Activated CD4-positive, alpha-beta memory T cell treated with anti-CD3 and anti-CD28 coated beads for 36 hours (primary cell): ENCODE data around the gene DET1. TPM values are rescaled to one million over a fixed set of nuclear protein-coding genes. Genes with fewer than 3 reads are reported as not detected.

Experiments used
- CTCF ChIA-PET: fragments of 350-600 bp; sonication (Branson Sonifier 250); formaldehyde crosslinking; loops from one replicate; lab custom pipeline; 2021; ENCODE audit warnings: antibody characterized with exemption, inconsistent platforms; lab: Charles Lee
- POLR2A ChIA-PET: fragments of 350-600 bp; sonication (Branson Sonifier 250); formaldehyde crosslinking; loops from one replicate; lab custom pipeline; 2021; ENCODE audit warnings: antibody characterized with exemption; lab: Charles Lee
- DNase-seq: peaks from one replicate; pipeline ENCODE4 v3.0.0-alpha.2; 2020
- H3K27ac Mint-ChIP-seq: one replicate; pipeline ENCODE4 v1.8.0; 2021; ENCODE audit warnings: mixed read lengths
- H3K27me3 Mint-ChIP-seq: one replicate; pipeline ENCODE4 v1.8.0; 2021; ENCODE audit warnings: mixed read lengths
- H3K36me3 Mint-ChIP-seq: one replicate; pipeline ENCODE4 v1.8.0; 2021; ENCODE audit warnings: mixed read lengths
- H3K4me1 Mint-ChIP-seq: one replicate; pipeline ENCODE4 v1.8.0; 2021; ENCODE audit warnings: low read depth, mixed read lengths
- H3K4me3 Mint-ChIP-seq: one replicate; pipeline ENCODE4 v1.8.0; 2021; ENCODE audit warnings: mild to moderate bottlenecking, mixed read lengths
- H3K9me3 Mint-ChIP-seq: one replicate; pipeline ENCODE4 v1.8.0; 2021; ENCODE audit warnings: mixed read lengths
- intact Hi-C: fragments of 100-400 bp; cut with micrococcal nuclease; formaldehyde crosslinking; loops from one replicate; pipeline ENCODE4 v1.15.1; 2023
- total RNA-seq, 2 experiments: library from RNA; stranded (reverse); gene quantifications; one replicate each; pipeline ENCODE4 v1.2.3, GENCODE V29; 2021

DET1 gene
- total RNA-seq = 1 to 10 TPM; 1.9 to 2.2 TPM

- intact Hi-C loops = loop anchor here (1.0 kb wide), 6 partner anchors 74 to 542 kb away; partner anchors contain the start of genes ABHD2, HAPLN3, MRPL46 and MRPS11
- H3K36me3 Mint-ChIP-seq = no peaks in the 10 kb centered on the region
- CTCF ChIA-PET = no interaction called here
- no peaks in the 10 kb centered on the region for H3K9me3 Mint-ChIP-seq
- H3K27me3 Mint-ChIP-seq = no peaks in the 10 kb centered on the region
- DNase-seq = peak; percentile 98
- H3K4me3 Mint-ChIP-seq = peak within 1 kb of the TSS; percentile 88
- POLR2A ChIA-PET = interaction anchor here (1.5 kb wide), 1 partner anchor 79 kb away, joined by 3 read pairs; the partner anchor contains the start of genes MRPL46 and MRPS11
- peaks cover 13% of the 10 kb centered on the region for H3K4me1 Mint-ChIP-seq
- peak within 1 kb of the TSS; percentile 89 for H3K27ac Mint-ChIP-seq
These were observed at the start of gene DET1 for GRCh38 chr15:88546248-88547129. Gene DET1 (minus strand): TSS chr15:88546681. CDS start chr15:88531705, 14,976 bp downstream.

- Mint-ChIP-seq H3K36me3 (no peaks in the 10 kb centered on the region), H3K27me3 (no peaks in the 10 kb centered on the region), H3K4me1 (no peaks in the 10 kb centered on the region), H3K4me3 (no peak overlapping the region), H3K9me3 (no peaks in the 10 kb centered on the region), H3K27ac (no peak overlapping the region)
- intact Hi-C loops = no loop called here
- ChIA-PET POLR2A (no interaction called here), CTCF (no interaction called here)
- DNase-seq = no peak
These were observed 44.9 kb upstream of the DET1 start for GRCh38 chr15:88591384-88591783.

GRCh38 chr15:88590759-88591158, 44.3 kb upstream of the DET1 start:
- Mint-ChIP-seq H3K36me3 (no peaks in the 10 kb centered on the region), H3K9me3 (no peaks in the 10 kb centered on the region), H3K27me3 (no peaks in the 10 kb centered on the region), H3K4me1 (no peaks in the 10 kb centered on the region), H3K4me3 (no peak overlapping the region), H3K27ac (no peak overlapping the region)
- intact Hi-C loops = no loop called here
- DNase-seq = no peak
- POLR2A ChIA-PET = no interaction called here
- CTCF ChIA-PET = no interaction called here

GRCh38 chr15:88586401-88587162, 40.1 kb upstream of the DET1 start:
- H3K27ac Mint-ChIP-seq = no peak overlapping the region
- DNase-seq = no peak
- intact Hi-C loops = no loop called here
- no peaks in the 10 kb centered on the region for H3K9me3 Mint-ChIP-seq
- ChIA-PET POLR2A (no interaction called here), CTCF (interaction anchor here (0.6 kb wide), 1 partner anchor 350 kb away, joined by 3 read pairs; no protein-coding TSS in a partner anchor)
- no peaks in the 10 kb centered on the region for H3K27me3 Mint-ChIP-seq
- H3K36me3 Mint-ChIP-seq = no peaks in the 10 kb centered on the region
- no peaks in the 10 kb centered on the region for H3K4me1 Mint-ChIP-seq
- H3K4me3 Mint-ChIP-seq = no peak overlapping the region

- H3K36me3 Mint-ChIP-seq = no peaks in the 10 kb centered on the region
- DNase-seq = no peak
- H3K27ac Mint-ChIP-seq = no peak overlapping the region
- H3K27me3 Mint-ChIP-seq = no peaks in the 10 kb centered on the region
- intact Hi-C loops = no loop called here
- H3K4me3 Mint-ChIP-seq = no peak overlapping the region
- ChIA-PET POLR2A (interaction anchor here (0.6 kb wide), 1 partner anchor 15 kb away, joined by 3 read pairs; no protein-coding TSS in a partner anchor), CTCF (no interaction called here)
- no peaks in the 10 kb centered on the region for H3K9me3 Mint-ChIP-seq
- no peaks in the 10 kb centered on the region for H3K4me1 Mint-ChIP-seq
These were observed 34.1 kb upstream of the DET1 start for GRCh38 chr15:88580532-88580931.

GRCh38 chr15:88579322-88579721, 32.8 kb upstream of the DET1 start:
- no peak for DNase-seq
- H3K4me1 Mint-ChIP-seq = no peaks in the 10 kb centered on the region
- peaks cover 2% of the 10 kb centered on the region for H3K27me3 Mint-ChIP-seq
- no peaks in the 10 kb centered on the region for H3K36me3 Mint-ChIP-seq
- ChIA-PET CTCF (no interaction called here), POLR2A (no interaction called here)
- H3K4me3 Mint-ChIP-seq = no peak overlapping the region
- no peak overlapping the region for H3K27ac Mint-ChIP-seq
- H3K9me3 Mint-ChIP-seq = no peaks in the 10 kb centered on the region
- intact Hi-C loops = no loop called here

- POLR2A ChIA-PET = interaction anchor here (0.5 to 0.6 kb wide), 2 partner anchors 9 to 94 kb away, joined by 3 to 4 read pairs; no protein-coding TSS in a partner anchor
- H3K36me3 Mint-ChIP-seq = no peaks in the 10 kb centered on the region
These were observed 28.2 kb upstream of the DET1 start for GRCh38 chr15:88574655-88575054.

GRCh38 chr15:88574077-88574476, 27.6 kb upstream of the DET1 start:
- peaks cover 6% of the 10 kb centered on the region for H3K27me3 Mint-ChIP-seq
- ChIA-PET POLR2A (interaction anchor here (0.5 kb wide), 1 partner anchor 95 kb away, joined by 3 read pairs; no protein-coding TSS in a partner anchor), CTCF (interaction anchor here (1.2 kb wide), 1 partner anchor 64 kb away, joined by 3 read pairs; no protein-coding TSS in a partner anchor)
- DNase-seq = no peak
- H3K9me3 Mint-ChIP-seq = no peaks in the 10 kb centered on the region
- no peak overlapping the region for H3K4me3 Mint-ChIP-seq
- H3K4me1 Mint-ChIP-seq = no peaks in the 10 kb centered on the region
- no peaks in the 10 kb centered on the region for H3K36me3 Mint-ChIP-seq
- intact Hi-C loops = no loop called here
- no peak overlapping the region for H3K27ac Mint-ChIP-seq

More at GRCh38 chr15:88574655-88575054, 28.2 kb upstream of the DET1 start:
- H3K27me3 Mint-ChIP-seq = peaks cover 6% of the 10 kb centered on the region
- no peak for DNase-seq
- no peaks in the 10 kb centered on the region for H3K9me3 Mint-ChIP-seq
- no peak overlapping the region for H3K4me3 Mint-ChIP-seq
- CTCF ChIA-PET = no interaction called here
- H3K4me1 Mint-ChIP-seq = no peaks in the 10 kb centered on the region
- intact Hi-C loops = no loop called here
- no peak overlapping the region for H3K27ac Mint-ChIP-seq

- DNase-seq = no peak
- CTCF ChIA-PET = no interaction called here
- POLR2A ChIA-PET = no interaction called here
- peaks cover 6% of the 10 kb centered on the region for H3K27me3 Mint-ChIP-seq
- intact Hi-C loops = no loop called here
- H3K9me3 Mint-ChIP-seq = no peaks in the 10 kb centered on the region
- H3K4me1 Mint-ChIP-seq = no peaks in the 10 kb centered on the region
- no peak overlapping the region for H3K27ac Mint-ChIP-seq
- H3K4me3 Mint-ChIP-seq = no peak overlapping the region
- no peaks in the 10 kb centered on the region for H3K36me3 Mint-ChIP-seq
These were observed 25.4 kb upstream of the DET1 start for GRCh38 chr15:88571852-88572259.

GRCh38 chr15:88571153-88571851, 24.8 kb upstream of the DET1 start:
- Mint-ChIP-seq H3K36me3 (no peaks in the 10 kb centered on the region), H3K27ac (no peak overlapping the region), H3K4me1 (no peaks in the 10 kb centered on the region), H3K27me3 (peaks cover 6% of the 10 kb centered on the region), H3K9me3 (no peaks in the 10 kb centered on the region), H3K4me3 (no peak overlapping the region)
- intact Hi-C loops = no loop called here
- ChIA-PET CTCF (no interaction called here), POLR2A (no interaction called here)
- DNase-seq = no peak

GRCh38 chr15:88568589-88568988, 22.1 kb upstream of the DET1 start:
- H3K27ac Mint-ChIP-seq = no peak overlapping the region
- intact Hi-C loops = no loop called here
- DNase-seq = no peak
- H3K4me3 Mint-ChIP-seq = no peak overlapping the region
- H3K27me3 Mint-ChIP-seq = peaks cover 4% of the 10 kb centered on the region
- H3K36me3 Mint-ChIP-seq = no peaks in the 10 kb centered on the region
- no peaks in the 10 kb centered on the region for H3K4me1 Mint-ChIP-seq
- ChIA-PET CTCF (no interaction called here), POLR2A (no interaction called here)
- no peaks in the 10 kb centered on the region for H3K9me3 Mint-ChIP-seq
